SKM-1 treated with dmso at 0.1 percent for 144 hours (cell line): ENCODE measurements around the gene TMEM108.

Experiments
- DNase-seq: peaks from one replicate; lab custom pipeline; 2025; ENCODE audit not compliant: unreplicated experiment; lab: John Stamatoyannopoulos, UW

Gene TMEM108

GRCh38 chr3:133274477-133274876 lies 236.3 kb downstream of the TMEM108 start:
- no peak for DNase-seq

GRCh38 chr3:133276594-133276993 lies 238.4 kb downstream of the TMEM108 start:
- DNase-seq: no peak

GRCh38 chr3:133277813-133278212 lies 239.6 kb downstream of the TMEM108 start:
- DNase-seq: no peak

GRCh38 chr3:133278260-133279043 lies 240.3 kb downstream of the TMEM108 start:
- no peak for DNase-seq

GRCh38 chr3:133280586-133280985 lies 242.4 kb downstream of the TMEM108 start:
- no peak for DNase-seq

GRCh38 chr3:133282236-133282635 lies 244.0 kb downstream of the TMEM108 start:
- DNase-seq: no peak

GRCh38 chr3:133283958-133284807 lies 246.0 kb downstream of the TMEM108 start:
- no peak for DNase-seq

GRCh38 chr3:133289322-133289721 lies 251.1 kb downstream of the TMEM108 start:
- DNase-seq: no peak

GRCh38 chr3:133292296-133292695 lies 254.1 kb downstream of the TMEM108 start:
- no peak for DNase-seq

GRCh38 chr3:133293397-133294110 lies 255.4 kb downstream of the TMEM108 start:
- no peak for DNase-seq

- no peak for DNase-seq
Measured at GRCh38 chr3:133294253-133294652, 256.1 kb downstream of the TMEM108 start.

GRCh38 chr3:133295199-133295901 lies 257.2 kb downstream of the TMEM108 start:
- no peak for DNase-seq

GRCh38 chr3:133295944-133296917 lies 258.0 kb downstream of the TMEM108 start:
- no peak for DNase-seq

GRCh38 chr3:133296981-133297380 lies 258.8 kb downstream of the TMEM108 start:
- no peak for DNase-seq

- no peak for DNase-seq
Measured at GRCh38 chr3:133300102-133300501, 261.9 kb downstream of the TMEM108 start.

GRCh38 chr3:133301194-133301593 lies 263.0 kb downstream of the TMEM108 start:
- DNase-seq: no peak

- DNase-seq: no peak
Measured at GRCh38 chr3:133301731-133302130, 263.5 kb downstream of the TMEM108 start.

- no peak for DNase-seq
Measured at GRCh38 chr3:133303430-133303829, 265.2 kb downstream of the TMEM108 start.

- no peak for DNase-seq
Measured at GRCh38 chr3:133317866-133318265, 279.7 kb downstream of the TMEM108 start.

GRCh38 chr3:133328373-133328772 lies 290.2 kb downstream of the TMEM108 start:
- no peak for DNase-seq
